Measurements from ENCODE around the gene EYA3.

DNA sequence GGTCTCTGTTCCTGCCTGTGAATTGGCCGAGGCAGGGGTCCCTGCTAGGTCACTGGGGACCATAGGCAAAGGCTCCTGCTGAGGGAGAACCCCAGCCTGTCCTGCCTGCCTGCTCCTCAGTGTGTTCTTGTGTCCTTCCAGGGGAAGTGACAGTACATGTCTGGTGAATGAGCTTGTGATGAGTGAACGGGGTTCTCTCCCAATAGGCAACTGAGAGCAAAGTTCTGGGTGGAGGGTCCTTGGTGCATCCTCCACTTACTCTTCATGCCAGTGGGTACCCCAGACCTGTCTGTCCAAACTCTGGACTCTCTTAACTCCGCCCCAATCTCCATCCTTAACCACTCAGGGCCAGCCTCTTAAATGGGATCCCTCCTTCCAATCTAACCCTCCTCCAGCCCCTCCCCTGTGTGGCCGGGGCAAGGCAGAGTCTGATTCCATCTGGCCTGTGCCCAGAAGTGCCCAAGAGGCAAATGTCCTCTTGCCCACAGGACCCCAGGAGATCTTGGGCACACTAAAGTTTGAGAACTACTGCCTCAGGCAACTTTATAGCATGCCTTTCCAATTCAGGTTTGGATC is 126.7 kb downstream of the EYA3 start:
- TF ChIP-seq, protein P1, sequence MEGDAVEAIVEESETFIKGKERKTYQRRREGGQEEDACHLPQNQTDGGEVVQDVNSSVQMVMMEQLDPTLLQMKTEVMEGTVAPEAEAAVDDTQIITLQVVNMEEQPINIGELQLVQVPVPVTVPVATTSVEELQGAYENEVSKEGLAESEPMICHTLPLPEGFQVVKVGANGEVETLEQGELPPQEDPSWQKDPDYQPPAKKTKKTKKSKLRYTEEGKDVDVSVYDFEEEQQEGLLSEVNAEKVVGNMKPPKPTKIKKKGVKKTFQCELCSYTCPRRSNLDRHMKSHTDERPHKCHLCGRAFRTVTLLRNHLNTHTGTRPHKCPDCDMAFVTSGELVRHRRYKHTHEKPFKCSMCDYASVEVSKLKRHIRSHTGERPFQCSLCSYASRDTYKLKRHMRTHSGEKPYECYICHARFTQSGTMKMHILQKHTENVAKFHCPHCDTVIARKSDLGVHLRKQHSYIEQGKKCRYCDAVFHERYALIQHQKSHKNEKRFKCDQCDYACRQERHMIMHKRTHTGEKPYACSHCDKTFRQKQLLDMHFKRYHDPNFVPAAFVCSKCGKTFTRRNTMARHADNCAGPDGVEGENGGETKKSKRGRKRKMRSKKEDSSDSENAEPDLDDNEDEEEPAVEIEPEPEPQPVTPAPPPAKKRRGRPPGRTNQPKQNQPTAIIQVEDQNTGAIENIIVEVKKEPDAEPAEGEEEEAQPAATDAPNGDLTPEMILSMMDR (IDR thresholded peaks at IDR 0.05; ENCODE audit: low read depth, low read length) = no peak
- no peak for TF ChIP-seq POLR2A (IDR thresholded peaks at IDR 0.05; ENCODE audit: extremely low read depth, insufficient read length)
